Osteoblast (primary cell): ENCODE measurements around the gene SLC30A3. TPM values are rescaled to one million over a fixed set of nuclear protein-coding genes. Genes with fewer than 3 reads are reported as not detected.

ENCODE experiments used
- DNase-seq: peaks from one replicate; pipeline ENCODE4 v3.0.0; 2011; ENCODE audit warnings: low spot score, mixed read lengths; ENCODE audit not compliant: insufficient read length; ENCODE audit errors: missing footprints
- H2AFZ ChIP-seq: 2 replicates; pipeline ENCODE4 v1.6.0; 2011; ENCODE audit warnings: mild to moderate bottlenecking, low read length
- H3K27ac ChIP-seq: 2 replicates; pipeline ENCODE4 v1.5.1; 2011; ENCODE audit warnings: mild to moderate bottlenecking, low read depth, low read length, moderate library complexity
- H3K27me3 ChIP-seq: 2 replicates; pipeline ENCODE4 v1.6.0; 2012; ENCODE audit warnings: mild to moderate bottlenecking, control low read depth, inconsistent platforms, low read length, moderate library complexity; ENCODE audit not compliant: insufficient read depth
- H3K36me3 ChIP-seq: 2 replicates; pipeline ENCODE4 v1.5.1; 2011; ENCODE audit warnings: mild to moderate bottlenecking, low read length, control low read depth, moderate library complexity; ENCODE audit not compliant: insufficient read depth
- H3K4me1 ChIP-seq: 2 replicates; pipeline ENCODE4 v1.5.1; 2011; ENCODE audit warnings: mild to moderate bottlenecking, low read length, control low read depth, moderate library complexity; ENCODE audit not compliant: insufficient read depth
- H3K4me2 ChIP-seq: 2 replicates; pipeline ENCODE4 v1.6.0; 2011; ENCODE audit warnings: mild to moderate bottlenecking, low read length; ENCODE audit not compliant: insufficient read depth
- H3K4me3 ChIP-seq: fragments of 200-600 bp; sonication (generic); 3 replicates; pipeline ENCODE4 v1.5.1; 2012; ENCODE audit warnings: mild to moderate bottlenecking, low read length, inconsistent platforms; ENCODE audit not compliant: insufficient read depth
- H3K79me2 ChIP-seq: 2 replicates; pipeline ENCODE4 v1.6.0; 2012; ENCODE audit warnings: mild to moderate bottlenecking, low read length, control low read depth, inconsistent platforms; ENCODE audit not compliant: insufficient read depth
- H3K9me3 ChIP-seq: 2 replicates; pipeline ENCODE4 v1.5.1; 2011; ENCODE audit warnings: low read depth, low read length, control low read depth
- H4K20me1 ChIP-seq: 2 replicates; pipeline ENCODE4 v1.6.0; 2012; ENCODE audit warnings: mild to moderate bottlenecking, low read length, control low read depth; ENCODE audit not compliant: insufficient read depth
- total RNA-seq: library from RNA; depleted of rRNA; stranded (reverse); fragments of >200 nt; gene quantifications from 2 replicates; pipeline ENCODE4 v1.2.3, GENCODE V29; 2012
- TF ChIP-seq, protein P1 (sequence below): IDR thresholded peaks from 2 replicates; pipeline ENCODE4 v1.5.1; 2011; ENCODE audit warnings: mild to moderate bottlenecking, low read depth, low read length, moderate library complexity; ENCODE audit errors: extremely low read depth

Gene SLC30A3
- total RNA-seq, 1 donor: under 0.01 TPM

GRCh38 chr2:27209621-27210401 lies 53.0 kb downstream of the SLC30A3 start:
- H3K27ac ChIP-seq: no peak overlapping the region
- H3K4me2 ChIP-seq: no peak overlapping the region
- DNase-seq: peak; percentile 76
- no peak overlapping the region for H2AFZ ChIP-seq
- H3K36me3 ChIP-seq: peaks cover 27% of the 10 kb centered on the region
- no peaks in the 10 kb centered on the region for H3K27me3 ChIP-seq
- TF ChIP-seq, protein P1, sequence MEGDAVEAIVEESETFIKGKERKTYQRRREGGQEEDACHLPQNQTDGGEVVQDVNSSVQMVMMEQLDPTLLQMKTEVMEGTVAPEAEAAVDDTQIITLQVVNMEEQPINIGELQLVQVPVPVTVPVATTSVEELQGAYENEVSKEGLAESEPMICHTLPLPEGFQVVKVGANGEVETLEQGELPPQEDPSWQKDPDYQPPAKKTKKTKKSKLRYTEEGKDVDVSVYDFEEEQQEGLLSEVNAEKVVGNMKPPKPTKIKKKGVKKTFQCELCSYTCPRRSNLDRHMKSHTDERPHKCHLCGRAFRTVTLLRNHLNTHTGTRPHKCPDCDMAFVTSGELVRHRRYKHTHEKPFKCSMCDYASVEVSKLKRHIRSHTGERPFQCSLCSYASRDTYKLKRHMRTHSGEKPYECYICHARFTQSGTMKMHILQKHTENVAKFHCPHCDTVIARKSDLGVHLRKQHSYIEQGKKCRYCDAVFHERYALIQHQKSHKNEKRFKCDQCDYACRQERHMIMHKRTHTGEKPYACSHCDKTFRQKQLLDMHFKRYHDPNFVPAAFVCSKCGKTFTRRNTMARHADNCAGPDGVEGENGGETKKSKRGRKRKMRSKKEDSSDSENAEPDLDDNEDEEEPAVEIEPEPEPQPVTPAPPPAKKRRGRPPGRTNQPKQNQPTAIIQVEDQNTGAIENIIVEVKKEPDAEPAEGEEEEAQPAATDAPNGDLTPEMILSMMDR: no peak
- H3K4me3 ChIP-seq: no peak overlapping the region
- no peaks in the 10 kb centered on the region for H4K20me1 ChIP-seq
- no peaks in the 10 kb centered on the region for H3K9me3 ChIP-seq
- H3K79me2 ChIP-seq: peaks cover 11% of the 10 kb centered on the region
- H3K4me1 ChIP-seq: peaks cover 15% of the 10 kb centered on the region

- H3K9me3 ChIP-seq: no peaks in the 10 kb centered on the region
- H3K4me2 ChIP-seq: no peak overlapping the region
- DNase-seq: peak; percentile 46
- H2AFZ ChIP-seq: no peak overlapping the region
- peaks cover 14% of the 10 kb centered on the region for H3K4me1 ChIP-seq
- H3K27ac ChIP-seq: no peak overlapping the region
- no peaks in the 10 kb centered on the region for H4K20me1 ChIP-seq
- no peaks in the 10 kb centered on the region for H3K27me3 ChIP-seq
- no peak overlapping the region for H3K4me3 ChIP-seq
- peaks cover 9% of the 10 kb centered on the region for H3K79me2 ChIP-seq
- TF ChIP-seq, protein P1: no peak
- H3K36me3 ChIP-seq: peaks cover 36% of the 10 kb centered on the region
These were observed 54.3 kb downstream of the SLC30A3 start for GRCh38 chr2:27208486-27209050.

DNA sequence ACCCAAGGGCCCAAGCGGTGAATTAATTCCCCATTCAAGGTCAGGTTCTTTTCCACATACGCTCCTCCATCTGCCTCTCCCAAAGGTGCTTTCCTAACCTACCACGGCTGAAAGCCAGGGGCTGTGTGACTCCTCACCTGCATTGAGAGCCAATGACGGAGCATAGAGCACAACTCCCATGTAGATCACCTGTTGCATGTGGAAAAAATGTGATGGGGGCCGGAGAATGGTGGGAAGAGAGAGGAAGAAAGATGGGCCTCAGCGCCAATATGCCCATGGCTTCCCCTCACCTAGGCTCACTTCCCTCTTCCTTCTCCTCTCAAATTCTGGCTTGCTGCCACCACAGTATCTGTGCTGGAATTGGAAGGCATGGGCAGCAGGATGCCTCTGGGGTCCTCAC lies 56.5 kb downstream of the SLC30A3 start:
- no peak overlapping the region for H3K4me3 ChIP-seq
- no peaks in the 10 kb centered on the region for H3K9me3 ChIP-seq
- TF ChIP-seq, protein P1: no peak
- H4K20me1 ChIP-seq: no peaks in the 10 kb centered on the region
- no peak overlapping the region for H3K4me2 ChIP-seq
- no peaks in the 10 kb centered on the region for H3K79me2 ChIP-seq
- peaks cover 45% of the 10 kb centered on the region for H3K36me3 ChIP-seq
- peaks cover 5% of the 10 kb centered on the region for H3K4me1 ChIP-seq
- no peak overlapping the region for H2AFZ ChIP-seq
- no peak overlapping the region for H3K27ac ChIP-seq
- DNase-seq: peak; percentile 25
- H3K27me3 ChIP-seq: no peaks in the 10 kb centered on the region

DNA sequence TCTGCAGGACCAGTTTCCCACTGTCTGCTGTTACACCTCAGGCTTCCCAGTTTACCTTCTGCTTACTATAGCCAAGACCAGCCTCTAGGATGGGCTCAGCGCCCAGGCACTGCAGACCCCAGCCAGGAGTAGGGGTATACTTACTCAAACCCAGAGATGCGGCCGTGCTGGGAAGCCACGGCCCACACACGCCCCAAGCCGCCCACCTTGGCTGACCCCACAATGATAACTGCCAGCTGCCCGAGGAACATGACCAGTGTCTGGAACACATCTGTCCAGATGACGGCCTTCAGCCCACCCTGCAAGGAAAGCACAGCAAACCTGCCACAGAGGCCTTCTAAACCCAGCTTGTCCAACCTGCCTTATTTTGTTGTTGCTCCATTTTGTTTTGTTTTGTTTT lies 57.6 kb downstream of the SLC30A3 start:
- no peaks in the 10 kb centered on the region for H3K27me3 ChIP-seq
- no peak overlapping the region for H2AFZ ChIP-seq
- no peaks in the 10 kb centered on the region for H3K79me2 ChIP-seq
- no peak overlapping the region for H3K4me2 ChIP-seq
- H3K4me1 ChIP-seq: no peaks in the 10 kb centered on the region
- peak; percentile 50 for DNase-seq
- TF ChIP-seq, protein P1: no peak
- H3K9me3 ChIP-seq: no peaks in the 10 kb centered on the region
- H3K36me3 ChIP-seq: peaks cover 47% of the 10 kb centered on the region
- H4K20me1 ChIP-seq: no peaks in the 10 kb centered on the region
- no peak overlapping the region for H3K27ac ChIP-seq
- H3K4me3 ChIP-seq: no peak overlapping the region
